IMR-90 (cell line): Measurements from ENCODE around the gene TEX264. TPM values are rescaled to one million over a fixed set of nuclear protein-coding genes. Genes with fewer than 3 reads are reported as not detected.

Experiments used
- ATAC-seq: fragments of 200-7000 bp; cut with Tn5 transposase; 2 replicates; pipeline ENCODE4 v1.9.1; 2020; ENCODE audit warnings: low read depth, mild to moderate bottlenecking, moderate library complexity
- BruUV-seq: library from RNA; stranded (reverse); fragments of 400-500 nt; replicated peaks from 2 replicates; lab custom pipeline; 2021; lab: Mats Ljungman, UMichigan
- CTCF ChIA-PET: fragments of 300-600 bp; formaldehyde crosslinking; extraction: SDS; loops from one replicate; lab custom pipeline; 2021; ENCODE audit warnings: antibody characterized with exemption; lab: Yijun Ruan, JAX
- POLR2A ChIA-PET: fragments of 300-600 bp; sonication (Branson Sonifier 250); formaldehyde crosslinking; loops from one replicate; lab custom pipeline; 2022; ENCODE audit warnings: antibody characterized with exemption; ENCODE audit not compliant: unreplicated experiment; lab: Charles Lee
- DNase-seq: peaks from one replicate; pipeline ENCODE4 v3.0.0; 2013
- H2AFZ ChIP-seq: replicated peaks from 2 replicates; pipeline ENCODE3; 2013; ENCODE audit warnings: low read length, mild to moderate bottlenecking; ENCODE audit not compliant: poor library complexity
- H2AK5ac ChIP-seq: 2 replicates; pipeline ENCODE4 v1.6.1; 2013; ENCODE audit warnings: low read depth, low read length, inconsistent platforms
- H2AK9ac ChIP-seq: replicated peaks from 2 replicates; pipeline ENCODE3; 2013; ENCODE audit warnings: mild to moderate bottlenecking, low read depth, low read length, moderate library complexity; ENCODE audit not compliant: poor library complexity
- H2BK120ac ChIP-seq: 2 replicates; pipeline ENCODE4 v1.6.1; 2013; ENCODE audit warnings: low read depth, low read length, inconsistent platforms
- H2BK15ac ChIP-seq: 3 replicates; pipeline ENCODE4 v1.6.1; 2013; ENCODE audit warnings: low read depth, low read length, inconsistent platforms
- H2BK20ac ChIP-seq: 2 replicates; pipeline ENCODE4 v1.6.1; 2013; ENCODE audit warnings: low read depth, mild to moderate bottlenecking, inconsistent platforms, low read length, moderate library complexity
- H2BK5ac ChIP-seq: 2 replicates; pipeline ENCODE4 v1.6.1; 2013; ENCODE audit warnings: mild to moderate bottlenecking, low read depth, low read length, inconsistent platforms; ENCODE audit not compliant: poor library complexity, severe bottlenecking
- H3K14ac ChIP-seq: replicated peaks from 2 replicates; pipeline ENCODE4 v1.6.1; 2013; ENCODE audit warnings: low read depth, low read length, inconsistent platforms
- H3K18ac ChIP-seq: 2 replicates; pipeline ENCODE4 v1.6.1; 2013; ENCODE audit warnings: low read depth, low read length, control low read depth
- H3K23ac ChIP-seq: 2 replicates; pipeline ENCODE4 v1.6.1; 2013; ENCODE audit warnings: low read depth, low read length, inconsistent platforms
- H3K27ac ChIP-seq: 2 replicates; pipeline ENCODE4 v1.5.1; 2013; ENCODE audit warnings: mild to moderate bottlenecking, control low read depth, low read length; ENCODE audit not compliant: insufficient read depth
- H3K27me3 ChIP-seq: 2 replicates; pipeline ENCODE4 v1.6.1; 2013; ENCODE audit warnings: low read length; ENCODE audit not compliant: control insufficient read depth, insufficient read depth
- H3K36me3 ChIP-seq: 2 replicates; pipeline ENCODE4 v1.6.1; 2013; ENCODE audit warnings: low read length, mixed read lengths; ENCODE audit not compliant: control insufficient read depth, insufficient read depth
- H3K4ac ChIP-seq: 2 replicates; pipeline ENCODE4 v1.6.1; 2013; ENCODE audit warnings: low read depth, low read length, inconsistent platforms
- H3K4me1 ChIP-seq: 2 replicates; pipeline ENCODE4 v1.6.1; 2013; ENCODE audit warnings: low read length, mixed read lengths; ENCODE audit not compliant: control insufficient read depth, insufficient read depth
- H3K4me2 ChIP-seq: 2 replicates; pipeline ENCODE4 v1.6.1; 2013; ENCODE audit warnings: low read depth, mild to moderate bottlenecking, control low read depth, low read length, moderate library complexity
- H3K4me3 ChIP-seq: 2 replicates; pipeline ENCODE4 v1.5.1; 2013; ENCODE audit warnings: low read depth, mild to moderate bottlenecking, control low read depth, low read length, moderate library complexity; ENCODE audit not compliant: insufficient read depth
- H3K56ac ChIP-seq: 2 replicates; pipeline ENCODE4 v1.6.1; 2013; ENCODE audit warnings: low read length, inconsistent platforms; ENCODE audit not compliant: insufficient read depth; ENCODE audit errors: extremely low read depth
- H3K79me1 ChIP-seq, 2 experiments: 2 replicates each; pipeline ENCODE4 v1.6.1; 2013; ENCODE audit warnings: low read length in 2 of 2, inconsistent platforms in 1 of 2, low read depth in 1 of 2
- H3K9ac ChIP-seq: 2 replicates; pipeline ENCODE4 v1.6.1; 2013; ENCODE audit warnings: low read depth, low read length, control low read depth
- H3K9me1 ChIP-seq: 2 replicates; pipeline ENCODE4 v1.6.1; 2013; ENCODE audit warnings: low read length, inconsistent platforms; ENCODE audit not compliant: insufficient read depth
- H3K9me3 ChIP-seq: 2 replicates; pipeline ENCODE4 v1.6.1; 2013; ENCODE audit warnings: low read length; ENCODE audit not compliant: control insufficient read depth, insufficient read depth
- H4K20me1 ChIP-seq: 2 replicates; pipeline ENCODE4 v1.6.1; 2013; ENCODE audit warnings: low read length, inconsistent platforms; ENCODE audit not compliant: insufficient read depth
- H4K5ac ChIP-seq: 2 replicates; pipeline ENCODE4 v1.6.1; 2013; ENCODE audit warnings: mild to moderate bottlenecking, low read depth, low read length, control low read depth
- H4K8ac ChIP-seq, 2 experiments: 2 replicates each; pipeline ENCODE4 v1.6.1; 2013; ENCODE audit warnings: low read depth in 2 of 2, low read length in 2 of 2, control low read depth in 1 of 2, inconsistent platforms in 1 of 2
- H4K91ac ChIP-seq: 2 replicates; pipeline ENCODE4 v1.6.1; 2013; ENCODE audit warnings: low read depth, low read length, inconsistent platforms; ENCODE audit not compliant: insufficient read depth
- BHLHE40 ChIP-seq: fragments of 150-350 bp; IDR thresholded peaks from 2 replicates; pipeline ENCODE4 v1.6.1; 2016; ENCODE audit warnings: mild to moderate bottlenecking, low read depth, low read length
- CEBPB ChIP-seq: IDR thresholded peaks from 2 replicates; pipeline ENCODE4 v1.6.1; 2012; ENCODE audit warnings: low read depth, low read length, improper control_type of control experiment
- CHD1 ChIP-seq: IDR thresholded peaks from 2 replicates; pipeline ENCODE4 v1.6.1; 2012; ENCODE audit warnings: low read depth, low read length, improper control_type of control experiment
- FOS ChIP-seq: fragments of 150-350 bp; IDR thresholded peaks from 2 replicates; pipeline ENCODE4 v1.6.1; 2016; ENCODE audit warnings: low read depth, low read length
- MAFK ChIP-seq: IDR thresholded peaks from 2 replicates; pipeline ENCODE4 v1.6.1; 2012; ENCODE audit warnings: low read depth, low read length, improper control_type of control experiment
- MAZ ChIP-seq: IDR thresholded peaks from 2 replicates; pipeline ENCODE4 v1.6.1; 2012; ENCODE audit warnings: low read depth, mild to moderate bottlenecking, low read length, improper control_type of control experiment, moderate library complexity, borderline replicate concordance
- MXI1 ChIP-seq: IDR thresholded peaks from 2 replicates; pipeline ENCODE4 v1.6.1; 2012; ENCODE audit warnings: low read depth, mild to moderate bottlenecking, low read length, moderate library complexity, borderline replicate concordance
- NFE2L2 ChIP-seq: fragments of 150-350 bp; IDR thresholded peaks from 2 replicates; pipeline ENCODE4 v1.6.1; 2016; ENCODE audit warnings: low read depth, mild to moderate bottlenecking, low read length
- POLR2A ChIP-seq: IDR thresholded peaks from 2 replicates; pipeline ENCODE4 v1.6.1; 2012; ENCODE audit warnings: mild to moderate bottlenecking, low read depth, low read length
- RAD21 ChIP-seq: IDR thresholded peaks from 2 replicates; pipeline ENCODE4 v1.6.1; 2012; ENCODE audit warnings: low read length, improper control_type of control experiment
- RCOR1 ChIP-seq: IDR thresholded peaks from 2 replicates; pipeline ENCODE4 v1.6.1; 2012; ENCODE audit warnings: mild to moderate bottlenecking, low read length, improper control_type of control experiment; ENCODE audit not compliant: insufficient replicate concordance
- RFX5 ChIP-seq: IDR thresholded peaks from 2 replicates; pipeline ENCODE4 v1.8.0; 2012; ENCODE audit warnings: low read depth, mild to moderate bottlenecking, low read length, moderate library complexity
- SMC3 ChIP-seq: fragments of 150-350 bp; IDR thresholded peaks from 2 replicates; pipeline ENCODE4 v1.6.1; 2016; ENCODE audit warnings: low read depth, mild to moderate bottlenecking, antibody characterized with exemption, low read length, moderate library complexity
- WGBS, 2 experiments: methylation state at CpG; one replicate each; pipeline versions ENCODE4 v1.1.5 to v1.1.7; 2013; ENCODE audit warnings: missing lambda C conversion rate in 2 of 2; ENCODE audit not compliant: insufficient read length in 1 of 2; ENCODE audit errors: extremely low coverage in 2 of 2; 5-methylcytosine and 5-hydroxymethylcytosine counted together
- dilution Hi-C: fragments of 300-500 bp; cut with HindIII; formaldehyde crosslinking; loops from one replicate; pipeline ENCODE4 v1.14.3; 2018; ENCODE audit warnings: low sequenced_read_pairs; ENCODE audit not compliant: unreplicated experiment
- in situ Hi-C: fragments of 300-500 bp; cut with MboI; formaldehyde crosslinking; loops from 3 replicates; pipeline ENCODE4 v1.14.3; 2019; ENCODE audit warnings: low sequenced_read_pairs, inconsistent platforms, mixed read lengths
- intact Hi-C: fragments of 100-400 bp; cut with micrococcal nuclease; formaldehyde crosslinking; loops from 2 replicates; pipeline ENCODE4 v1.10.0; 2022
- polyA plus RNA-seq, 3 experiments: library from polyadenylated mRNA; depleted of rRNA; stranded (reverse); fragments of >200 nt; gene quantifications; 2 replicates each; pipeline ENCODE4 v1.2.3, GENCODE V29; 2012; ENCODE audit warnings: low replicate concordance in 1 of 3
- total RNA-seq: library from RNA; depleted of rRNA; stranded (reverse); fragments of >200 nt; gene quantifications from 2 replicates; pipeline ENCODE4 v1.2.3, GENCODE V29; 2012
- TF ChIP-seq, protein P1 (sequence below): conservative IDR thresholded peaks from 2 replicates; pipeline ENCODE4 v1.5.1; 2012; ENCODE audit warnings: mild to moderate bottlenecking, low read depth, low read length, improper control_type of control experiment
- TF ChIP-seq, protein P2 (sequence below): fragments of 150-350 bp; IDR thresholded peaks from 2 replicates; pipeline ENCODE4 v1.6.1; 2017; ENCODE audit warnings: mild to moderate bottlenecking, antibody characterized with exemption, low read length, low read depth
- TF ChIP-seq, protein P3 (sequence below): fragments of 150-350 bp; IDR thresholded peaks from 2 replicates; pipeline ENCODE4 v1.6.1; 2016; ENCODE audit warnings: low read depth, mild to moderate bottlenecking, low read length, moderate library complexity, borderline replicate concordance

Gene TEX264
- total and polyA plus RNA-seq, 2 of the 4 experiments (the other 2 are of a cell fraction), result 30.3 to 45.0 TPM

DNA sequence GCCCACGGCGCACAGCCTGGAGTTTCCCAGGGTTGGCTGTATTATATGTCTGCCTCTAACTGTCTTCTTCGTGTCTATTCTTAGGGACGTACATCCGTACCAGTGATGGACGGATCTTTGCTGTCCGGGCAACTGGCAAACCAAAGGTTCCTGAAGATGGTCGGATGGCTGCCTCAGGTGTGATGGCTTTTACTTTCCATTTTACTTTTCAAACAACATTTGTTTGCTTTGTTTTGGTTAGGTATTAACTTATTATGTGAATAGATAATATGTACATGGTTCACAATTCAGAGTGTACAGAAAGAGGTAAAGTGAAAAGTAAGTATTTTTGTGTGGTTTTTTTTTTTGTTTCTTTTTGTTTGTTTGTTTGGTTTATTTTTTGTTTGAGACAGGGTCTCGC lies 11.1 kb upstream of the TEX264 start:
- no peak overlapping the region for H2AK9ac ChIP-seq
- no peaks in the 10 kb centered on the region for H4K20me1 ChIP-seq
- no peak overlapping the region for H3K14ac ChIP-seq
- H2BK5ac ChIP-seq, result no peak overlapping the region
- H3K79me1 ChIP-seq, result no peaks in the 10 kb centered on the region
- no peak overlapping the region for H3K4me3 ChIP-seq
- no peak overlapping the region for H3K27ac ChIP-seq
- H3K9me3 ChIP-seq, result no peaks in the 10 kb centered on the region
- in situ Hi-C loops (no loop called here), dilution Hi-C loops (no loop called here), intact Hi-C loops (loop anchor here (10.0 kb wide), 1 partner anchor 1045 kb away; the partner anchor contains the start of genes CISH and MAPKAPK3)
- 0 out of 2 replicates have a peak, but pooled peaks cover 2% of the 10 kb centered on the region for H3K9me1 ChIP-seq
- no peak overlapping the region for H2BK20ac ChIP-seq
- WGBS, 2 experiments, result no CpG with 5 or more reads among the region's 9 CpGs
- H3K27me3 ChIP-seq, result no peaks in the 10 kb centered on the region
- peaks cover 54% of the 10 kb centered on the region for H3K36me3 ChIP-seq
- H2BK15ac ChIP-seq, result no peak overlapping the region
- TF ChIP-seq MAZ (no peak), POLR2A (no peak), CHD1 (no peak), CEBPB (no peak), MAFK (no peak), FOS (no peak), NFE2L2 (no peak), SMC3 (no peak), RCOR1 (no peak), BHLHE40 (no peak), MXI1 (no peak), RAD21 (no peak), RFX5 (no peak)
- TF ChIP-seq, protein P1, sequence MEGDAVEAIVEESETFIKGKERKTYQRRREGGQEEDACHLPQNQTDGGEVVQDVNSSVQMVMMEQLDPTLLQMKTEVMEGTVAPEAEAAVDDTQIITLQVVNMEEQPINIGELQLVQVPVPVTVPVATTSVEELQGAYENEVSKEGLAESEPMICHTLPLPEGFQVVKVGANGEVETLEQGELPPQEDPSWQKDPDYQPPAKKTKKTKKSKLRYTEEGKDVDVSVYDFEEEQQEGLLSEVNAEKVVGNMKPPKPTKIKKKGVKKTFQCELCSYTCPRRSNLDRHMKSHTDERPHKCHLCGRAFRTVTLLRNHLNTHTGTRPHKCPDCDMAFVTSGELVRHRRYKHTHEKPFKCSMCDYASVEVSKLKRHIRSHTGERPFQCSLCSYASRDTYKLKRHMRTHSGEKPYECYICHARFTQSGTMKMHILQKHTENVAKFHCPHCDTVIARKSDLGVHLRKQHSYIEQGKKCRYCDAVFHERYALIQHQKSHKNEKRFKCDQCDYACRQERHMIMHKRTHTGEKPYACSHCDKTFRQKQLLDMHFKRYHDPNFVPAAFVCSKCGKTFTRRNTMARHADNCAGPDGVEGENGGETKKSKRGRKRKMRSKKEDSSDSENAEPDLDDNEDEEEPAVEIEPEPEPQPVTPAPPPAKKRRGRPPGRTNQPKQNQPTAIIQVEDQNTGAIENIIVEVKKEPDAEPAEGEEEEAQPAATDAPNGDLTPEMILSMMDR, result no peak
- TF ChIP-seq, protein P2, sequence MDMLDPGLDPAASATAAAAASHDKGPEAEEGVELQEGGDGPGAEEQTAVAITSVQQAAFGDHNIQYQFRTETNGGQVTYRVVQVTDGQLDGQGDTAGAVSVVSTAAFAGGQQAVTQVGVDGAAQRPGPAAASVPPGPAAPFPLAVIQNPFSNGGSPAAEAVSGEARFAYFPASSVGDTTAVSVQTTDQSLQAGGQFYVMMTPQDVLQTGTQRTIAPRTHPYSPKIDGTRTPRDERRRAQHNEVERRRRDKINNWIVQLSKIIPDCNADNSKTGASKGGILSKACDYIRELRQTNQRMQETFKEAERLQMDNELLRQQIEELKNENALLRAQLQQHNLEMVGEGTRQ, result no peak
- TF ChIP-seq, protein P3, sequence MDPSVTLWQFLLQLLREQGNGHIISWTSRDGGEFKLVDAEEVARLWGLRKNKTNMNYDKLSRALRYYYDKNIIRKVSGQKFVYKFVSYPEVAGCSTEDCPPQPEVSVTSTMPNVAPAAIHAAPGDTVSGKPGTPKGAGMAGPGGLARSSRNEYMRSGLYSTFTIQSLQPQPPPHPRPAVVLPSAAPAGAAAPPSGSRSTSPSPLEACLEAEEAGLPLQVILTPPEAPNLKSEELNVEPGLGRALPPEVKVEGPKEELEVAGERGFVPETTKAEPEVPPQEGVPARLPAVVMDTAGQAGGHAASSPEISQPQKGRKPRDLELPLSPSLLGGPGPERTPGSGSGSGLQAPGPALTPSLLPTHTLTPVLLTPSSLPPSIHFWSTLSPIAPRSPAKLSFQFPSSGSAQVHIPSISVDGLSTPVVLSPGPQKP, result no peak
- no peak for ATAC-seq
- DNase-seq, result no peak
- CTCF ChIA-PET, result interaction anchor here (1.6 kb wide), 1 partner anchor 10 kb away, joined by 6 read pairs; no protein-coding TSS in a partner anchor
- no peak overlapping the region for H3K9ac ChIP-seq
- BruUV-seq, result no TSS peak
- H4K8ac ChIP-seq, result no peak overlapping the region
- H3K23ac ChIP-seq, result no peak overlapping the region
- H2BK120ac ChIP-seq, result no peak overlapping the region
- H2AFZ ChIP-seq, result no peak overlapping the region
- no peak overlapping the region for H3K56ac ChIP-seq
- H3K4ac ChIP-seq, result no peak overlapping the region
- POLR2A ChIA-PET, result no interaction called here
- no peak overlapping the region for H4K91ac ChIP-seq
- no peaks in the 10 kb centered on the region for H3K4me1 ChIP-seq
- no peak overlapping the region for H2AK5ac ChIP-seq
- H4K5ac ChIP-seq, result no peak overlapping the region
- no peak overlapping the region for H3K4me2 ChIP-seq
- no peak overlapping the region for H3K18ac ChIP-seq
